OCI-LY7 (cell line): ENCODE measurements around the gene ZNF747. TPM values are rescaled to one million over a fixed set of nuclear protein-coding genes. Genes with fewer than 3 reads are reported as not detected.

Experiments
- BruUV-seq: library from RNA; stranded (reverse); fragments of 400-500 nt; replicated peaks from 2 replicates; lab custom pipeline; 2021; lab: Mats Ljungman, UMichigan
- CTCF ChIA-PET: fragments of 300-600 bp; sonication (Branson Sonifier 250); formaldehyde crosslinking; loops from one replicate; lab custom pipeline; 2022; ENCODE audit warnings: antibody characterized with exemption; ENCODE audit not compliant: unreplicated experiment; lab: Charles Lee
- POLR2A ChIA-PET: fragments of 300-600 bp; sonication (Branson Sonifier 250); formaldehyde crosslinking; loops from one replicate; lab custom pipeline; 2022; ENCODE audit warnings: antibody characterized with exemption; lab: Charles Lee
- DNase-seq: peaks from one replicate; pipeline ENCODE4 v3.0.0-alpha.2; 2015; ENCODE audit warnings: low spot score
- H2AFZ ChIP-seq: fragments of 200-600 bp; sonication (generic), shearing (Covaris generic); 2 replicates; pipeline ENCODE4 v1.6.1; 2014; ENCODE audit warnings: mild to moderate bottlenecking, antibody characterized with exemption, low read length, moderate library complexity
- H3K27ac ChIP-seq: fragments of 200-600 bp; sonication (generic); 2 replicates; pipeline ENCODE4 v1.5.1; 2014; ENCODE audit warnings: mixed run types, low read depth, mild to moderate bottlenecking, moderate library complexity, low read length, inconsistent platforms; ENCODE audit not compliant: poor library complexity, severe bottlenecking
- H3K36me3 ChIP-seq: fragments of 200-600 bp; sonication (generic); 2 replicates; pipeline ENCODE4 v1.6.1; 2014; ENCODE audit warnings: mild to moderate bottlenecking, antibody characterized with exemption, low read length, moderate library complexity, mixed read lengths; ENCODE audit not compliant: insufficient read depth
- H3K4me1 ChIP-seq: fragments of 200-600 bp; sonication (generic); 2 replicates; pipeline ENCODE4 v1.5.1; 2014; ENCODE audit warnings: mild to moderate bottlenecking, low read length; ENCODE audit not compliant: insufficient read depth, poor library complexity, severe bottlenecking
- H3K4me2 ChIP-seq: fragments of 200-600 bp; sonication (generic); 2 replicates; pipeline ENCODE4 v1.6.1; 2014; ENCODE audit warnings: mild to moderate bottlenecking, low read length
- H3K4me3 ChIP-seq: fragments of 200-600 bp; sonication (generic); 2 replicates; pipeline ENCODE4 v1.5.1; 2014; ENCODE audit warnings: mild to moderate bottlenecking, low read depth, low read length; ENCODE audit not compliant: poor library complexity, severe bottlenecking
- H3K79me2 ChIP-seq: fragments of 200-600 bp; sonication (generic); 2 replicates; pipeline ENCODE4 v1.6.1; 2016; ENCODE audit warnings: low read depth, mild to moderate bottlenecking, low read length, moderate library complexity, mixed read lengths; ENCODE audit not compliant: insufficient read depth
- H3K9me2 ChIP-seq: fragments of 200-600 bp; sonication (generic); 2 replicates; pipeline ENCODE4 v1.6.1; 2016; ENCODE audit warnings: mild to moderate bottlenecking, low read length, mixed read lengths; ENCODE audit not compliant: insufficient read depth
- H3K9me3 ChIP-seq: fragments of 200-600 bp; sonication (generic); 2 replicates; pipeline ENCODE4 v1.6.1; 2014; ENCODE audit warnings: mild to moderate bottlenecking, mixed run types, low read length, mixed read lengths
- H4K20me1 ChIP-seq: fragments of 200-600 bp; sonication (generic); 2 replicates; pipeline ENCODE4 v1.6.1; 2014; ENCODE audit warnings: mild to moderate bottlenecking, antibody characterized with exemption, low read length, moderate library complexity, mixed read lengths; ENCODE audit not compliant: insufficient read depth
- CTCF ChIP-seq: fragments of 200-600 bp; sonication (generic); conservative IDR thresholded peaks from 2 replicates; pipeline ENCODE4 v1.5.1; 2014; ENCODE audit warnings: mild to moderate bottlenecking, antibody characterized with exemption, low read length, moderate library complexity, mixed read lengths
- EZH2phosphoT487 ChIP-seq: fragments of 200-600 bp; sonication (generic); IDR thresholded peaks from 2 replicates; pipeline ENCODE4 v1.6.1; 2018; ENCODE audit warnings: low read depth, borderline replicate concordance, mild to moderate bottlenecking, mixed run types, antibody characterized with exemption, low read length, moderate library complexity, mixed read lengths
- intact Hi-C: fragments of 100-400 bp; cut with micrococcal nuclease; formaldehyde crosslinking; loops from one replicate; pipeline ENCODE4 v1.10.0; 2022; ENCODE audit not compliant: unreplicated experiment
- total RNA-seq, 2 experiments: library from RNA; depleted of rRNA in 1 of 2; stranded (reverse); fragments of >200 nt in 1 of 2; shearing (Covaris generic) in 1 of 2; gene quantifications; 2 replicates each; pipeline ENCODE4 v1.2.3, GENCODE V29; 2014 to 2022

Gene ZNF747
- total RNA-seq, 2 experiments from 2014 or later = 17.2 to 22.2 TPM

GRCh38 chr16:30493941-30494488 is 40.6 kb downstream of the ZNF747 start:
- Histone ChIP-seq H2AFZ (no peak overlapping the region), H4K20me1 (no peaks in the 10 kb centered on the region), H3K9me3 (no peaks in the 10 kb centered on the region), H3K4me1 (no peaks in the 10 kb centered on the region), H3K4me2 (no peak overlapping the region), H3K27ac (no peak overlapping the region), H3K36me3 (peaks cover 88% of the 10 kb centered on the region), H3K4me3 (no peak overlapping the region), H3K79me2 (no peaks in the 10 kb centered on the region), H3K9me2 (no peaks in the 10 kb centered on the region)
- intact Hi-C loops = no loop called here
- no peak for DNase-seq
- CTCF ChIA-PET = no interaction called here
- POLR2A ChIA-PET = no interaction called here
- no TSS peak for BruUV-seq
- no peak for TF ChIP-seq EZH2phosphoT487
- TF ChIP-seq CTCF = no peak

GRCh38 chr16:30491744-30492308 is 42.8 kb downstream of the ZNF747 start:
- Histone ChIP-seq H4K20me1 (no peaks in the 10 kb centered on the region), H3K4me1 (no peaks in the 10 kb centered on the region), H3K9me3 (no peaks in the 10 kb centered on the region), H2AFZ (no peak overlapping the region), H3K4me3 (no peak overlapping the region), H3K79me2 (no peaks in the 10 kb centered on the region), H3K9me2 (no peaks in the 10 kb centered on the region), H3K36me3 (peaks cover 89% of the 10 kb centered on the region), H3K27ac (no peak overlapping the region), H3K4me2 (no peak overlapping the region)
- intact Hi-C loops = no loop called here
- POLR2A ChIA-PET = no interaction called here
- CTCF ChIA-PET = no interaction called here
- BruUV-seq = no TSS peak
- no peak for DNase-seq
- TF ChIP-seq CTCF (no peak), EZH2phosphoT487 (no peak)

- no peak for DNase-seq
- ChIA-PET POLR2A (interaction anchor here (0.6 kb wide), 1 partner anchor 34 kb away, joined by 3 read pairs; no protein-coding TSS in a partner anchor), CTCF (no interaction called here)
- Histone ChIP-seq H4K20me1 (no peaks in the 10 kb centered on the region), H3K4me3 (no peak overlapping the region), H3K9me3 (no peaks in the 10 kb centered on the region), H3K9me2 (no peaks in the 10 kb centered on the region), H3K36me3 (peaks cover 89% of the 10 kb centered on the region), H3K4me1 (no peaks in the 10 kb centered on the region), H2AFZ (no peak overlapping the region), H3K27ac (no peak overlapping the region), H3K4me2 (no peak overlapping the region), H3K79me2 (no peaks in the 10 kb centered on the region)
- no TSS peak for BruUV-seq
- intact Hi-C loops = no loop called here
- TF ChIP-seq CTCF (no peak), EZH2phosphoT487 (no peak)
These were observed 43.4 kb downstream of the ZNF747 start for GRCh38 chr16:30491229-30491628.
